Measurements from ENCODE around the gene NELFE. TPM values are rescaled to one million over a fixed set of nuclear protein-coding genes. Genes with fewer than 3 reads are reported as not detected.
A peak's percentile ranks its signal among the peaks of the same experiment; 100 is the strongest.

NELFE gene
- total and polyA plus RNA-seq, 2 of the 13 experiments (the other 11 are each of a cell fraction or from before 2014, with no cell fraction given): 51.3 to 69.8 TPM

DNA sequence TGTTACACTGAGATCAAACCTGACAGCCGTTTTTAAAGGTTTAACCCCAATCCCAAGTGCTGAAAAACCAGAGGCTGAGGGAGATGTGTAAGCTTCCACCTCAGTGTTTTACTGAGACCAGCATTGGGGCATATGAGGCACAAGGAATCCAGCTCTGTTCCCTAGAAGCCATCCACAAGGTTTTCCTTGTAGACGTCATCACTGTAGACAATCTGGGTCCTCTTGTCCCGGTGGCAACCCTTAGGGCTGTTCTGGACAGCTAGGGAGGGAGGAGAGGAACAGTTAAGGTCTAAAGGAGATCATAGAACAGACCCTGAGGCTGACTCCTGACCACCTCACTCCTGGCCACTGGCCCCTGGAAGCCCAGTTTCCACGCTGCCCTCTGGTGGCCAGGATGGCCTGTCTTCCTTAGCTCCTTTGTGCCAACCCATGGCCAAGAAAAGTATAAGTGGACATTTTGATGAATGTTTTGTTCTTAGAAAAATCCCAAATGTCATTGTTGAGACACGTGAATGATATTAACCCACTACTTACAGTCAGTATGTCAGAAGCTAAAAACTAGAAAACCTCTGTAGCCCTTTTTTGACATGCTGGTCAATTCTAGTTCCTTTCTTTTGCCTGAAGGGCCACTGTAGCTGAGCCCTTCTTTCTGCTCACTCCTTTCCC lies 6.5 kb downstream of the NELFE start (continued):
- no peak for TF ChIP-seq GZF1 (CRISPR knock-in tag; IDR thresholded peaks at IDR 0.05)
- TF ChIP-seq ZNF329 (CRISPR knock-in tag; IDR thresholded peaks at IDR 0.05; ENCODE audit: low read depth): no peak
- TF ChIP-seq ZNF776 (CRISPR knock-in tag; IDR thresholded peaks at IDR 0.05): no peak
- no peak for TF ChIP-seq CEBPZ (IDR thresholded peaks at IDR 0.05; ENCODE audit: low read length)
- no peak for TF ChIP-seq CEBPB (IDR thresholded peaks at IDR 0.05; ENCODE audit: borderline replicate concordance, low read depth, low read length)
- peak; percentile 34; the same call in 1 of the 2 replicates for TF ChIP-seq NFIC (IDR thresholded peaks at IDR 0.05; ENCODE audit: low read length)
- no peak for TF ChIP-seq TOE1 (CRISPR knock-in tag; IDR thresholded peaks at IDR 0.05)
- no peak for TF ChIP-seq MED8 (CRISPR knock-in tag; IDR thresholded peaks at IDR 0.05; ENCODE audit: insufficient replicate concordance)
- TF ChIP-seq ZNF34 (CRISPR knock-in tag; IDR thresholded peaks at IDR 0.05; ENCODE audit: borderline replicate concordance): no peak
- TF ChIP-seq ZNF629 (CRISPR knock-in tag; conservative IDR thresholded peaks at IDR 0.05): no peak
- TF ChIP-seq ZNF10 (CRISPR knock-in tag; IDR thresholded peaks at IDR 0.05; ENCODE audit: borderline replicate concordance, low read depth): no peak
- TF ChIP-seq PAX8 (CRISPR knock-in tag; IDR thresholded peaks at IDR 0.05; ENCODE audit: borderline replicate concordance): no peak
- TF ChIP-seq, protein P1, sequence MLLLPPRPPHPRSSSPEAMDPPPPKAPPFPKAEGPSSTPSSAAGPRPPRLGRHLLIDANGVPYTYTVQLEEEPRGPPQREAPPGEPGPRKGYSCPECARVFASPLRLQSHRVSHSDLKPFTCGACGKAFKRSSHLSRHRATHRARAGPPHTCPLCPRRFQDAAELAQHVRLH (CRISPR knock-in tag; IDR thresholded peaks at IDR 0.05; ENCODE audit: borderline replicate concordance, low read depth): peak; percentile 59; the same call in 1 of the 2 replicates
- no peak; the same call in 1 of the 2 replicates for TF ChIP-seq BCL3 (CRISPR knock-in tag; IDR thresholded peaks at IDR 0.05)
- TF ChIP-seq REL (CRISPR knock-in tag; conservative IDR thresholded peaks at IDR 0.05): no peak
- TF ChIP-seq, protein P2, sequence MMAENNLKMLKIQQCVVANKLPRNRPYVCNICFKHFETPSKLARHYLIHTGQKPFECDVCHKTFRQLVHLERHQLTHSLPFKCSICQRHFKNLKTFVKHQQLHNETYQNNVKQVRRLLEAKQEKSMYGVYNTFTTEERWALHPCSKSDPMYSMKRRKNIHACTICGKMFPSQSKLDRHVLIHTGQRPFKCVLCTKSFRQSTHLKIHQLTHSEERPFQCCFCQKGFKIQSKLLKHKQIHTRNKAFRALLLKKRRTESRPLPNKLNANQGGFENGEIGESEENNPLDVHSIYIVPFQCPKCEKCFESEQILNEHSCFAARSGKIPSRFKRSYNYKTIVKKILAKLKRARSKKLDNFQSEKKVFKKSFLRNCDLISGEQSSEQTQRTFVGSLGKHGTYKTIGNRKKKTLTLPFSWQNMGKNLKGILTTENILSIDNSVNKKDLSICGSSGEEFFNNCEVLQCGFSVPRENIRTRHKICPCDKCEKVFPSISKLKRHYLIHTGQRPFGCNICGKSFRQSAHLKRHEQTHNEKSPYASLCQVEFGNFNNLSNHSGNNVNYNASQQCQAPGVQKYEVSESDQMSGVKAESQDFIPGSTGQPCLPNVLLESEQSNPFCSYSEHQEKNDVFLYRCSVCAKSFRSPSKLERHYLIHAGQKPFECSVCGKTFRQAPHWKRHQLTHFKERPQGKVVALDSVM (CRISPR knock-in tag; IDR thresholded peaks at IDR 0.05): no peak
- no peak for TF ChIP-seq PHF20 (CRISPR knock-in tag; IDR thresholded peaks at IDR 0.05)
- TF ChIP-seq ZNF180 (CRISPR knock-in tag; IDR thresholded peaks at IDR 0.05; ENCODE audit: borderline replicate concordance, low read depth): no peak
- no peak for TF ChIP-seq ZBTB8A (CRISPR knock-in tag; IDR thresholded peaks at IDR 0.05; ENCODE audit: borderline replicate concordance, low read depth)
- TF ChIP-seq NCOA1 (CRISPR knock-in tag; IDR thresholded peaks at IDR 0.05): no peak
